Cerebellar nuclear complex (tissue), 1 donor: ENCODE measurements around the gene PDHA1.

Experiments
- DNase-seq, 2 experiments: peaks; one replicate each; lab custom pipeline; 2025; lab: John Stamatoyannopoulos, UW

The PDHA1 gene

GRCh38 chrX:19375546-19375945 lies 31.8 kb downstream of the PDHA1 start:
- no peak for DNase-seq

DNA sequence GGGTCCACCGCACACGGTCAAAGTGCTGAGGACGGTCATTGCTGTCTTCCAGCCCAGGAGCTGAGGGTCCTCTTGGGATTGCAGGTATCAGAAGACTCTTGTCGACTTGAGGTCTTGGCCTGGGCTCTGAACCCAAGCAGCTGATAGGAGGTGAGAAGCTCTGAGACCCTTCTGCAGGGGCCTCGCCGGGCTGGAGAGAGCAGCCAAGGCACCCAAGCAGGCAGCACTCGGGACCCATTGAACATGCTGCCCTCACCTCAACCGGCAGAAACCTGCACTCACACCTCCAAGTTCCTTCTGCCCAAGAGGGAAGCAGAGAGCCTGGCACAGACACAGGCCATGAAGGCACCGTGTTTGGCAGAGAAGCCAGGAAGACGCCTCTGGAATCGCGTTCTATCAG lies 34.1 kb downstream of the PDHA1 start:
- DNase-seq = no peak

DNA sequence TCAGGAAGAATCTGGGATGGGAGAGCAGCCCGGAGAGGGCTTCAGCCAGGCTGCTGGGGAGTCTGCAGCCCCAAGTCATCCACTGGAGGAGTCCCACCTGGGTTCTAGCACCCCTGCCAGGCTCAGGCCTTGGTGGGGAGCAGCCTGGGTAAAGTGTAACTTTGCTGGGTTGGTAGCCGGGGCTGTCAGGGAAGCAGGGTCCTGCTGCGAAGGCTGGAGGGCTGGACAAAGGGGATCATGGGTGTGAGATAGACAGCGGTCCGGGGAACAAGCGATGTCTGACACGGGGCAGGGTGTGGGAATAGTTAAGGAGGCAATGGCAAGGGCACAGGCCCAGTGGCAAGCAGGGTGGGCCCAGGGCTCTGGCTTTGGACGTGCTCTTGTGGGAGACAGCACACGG lies 37.6 kb downstream of the PDHA1 start:
- DNase-seq = no peak

DNA sequence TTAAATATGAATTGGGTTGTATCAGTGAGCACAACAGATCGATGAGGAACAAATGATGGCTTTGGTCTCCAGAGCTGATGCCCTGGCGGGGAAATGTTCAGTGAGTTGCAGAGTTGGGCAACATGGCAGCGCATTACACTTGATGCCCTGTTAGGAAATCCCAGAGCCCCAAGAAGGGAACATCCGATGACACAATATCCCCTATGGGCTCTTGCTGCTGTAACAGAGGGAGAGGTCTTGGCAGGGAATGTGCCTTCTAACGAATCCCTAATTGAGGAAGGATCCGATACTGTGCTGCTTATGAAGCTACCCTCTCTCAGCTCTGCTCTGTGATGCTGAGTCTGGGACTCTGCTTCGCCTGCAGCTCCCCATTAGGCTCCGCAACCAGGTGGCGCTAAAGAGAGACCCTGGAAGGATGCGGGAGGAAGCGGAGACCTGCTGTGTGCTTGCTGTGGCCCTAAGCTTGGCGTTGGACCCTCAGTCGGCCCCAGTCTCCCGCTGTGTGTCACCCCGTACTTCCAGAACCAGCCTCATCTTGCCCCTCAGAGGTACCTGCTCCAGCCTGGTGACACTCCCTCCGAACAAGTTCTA lies 38.9 kb downstream of the PDHA1 start:
- DNase-seq = no peak

DNA sequence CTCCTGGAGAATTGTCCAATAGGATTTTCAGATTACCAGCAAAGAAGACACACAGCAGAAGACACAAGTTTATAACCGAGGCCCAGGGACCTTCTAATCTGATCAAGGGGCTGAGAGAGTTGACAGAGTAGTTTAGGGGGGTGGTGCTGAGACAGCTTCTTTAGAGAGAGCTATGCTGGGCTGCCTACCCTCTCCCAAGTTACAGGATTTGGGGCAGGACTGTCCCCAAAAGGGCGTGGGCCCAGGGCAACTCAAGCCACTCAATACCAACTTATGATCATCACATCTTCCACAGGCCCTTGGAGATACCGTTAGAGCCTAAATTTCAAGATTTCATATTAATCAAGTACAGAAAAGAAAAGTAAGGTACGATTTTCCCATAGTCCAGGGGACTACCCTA lies 43.0 kb downstream of the PDHA1 start:
- no peak for DNase-seq

- DNase-seq = no peak
These were observed 44.4 kb downstream of the PDHA1 start for GRCh38 chrX:19388064-19388679.

DNA sequence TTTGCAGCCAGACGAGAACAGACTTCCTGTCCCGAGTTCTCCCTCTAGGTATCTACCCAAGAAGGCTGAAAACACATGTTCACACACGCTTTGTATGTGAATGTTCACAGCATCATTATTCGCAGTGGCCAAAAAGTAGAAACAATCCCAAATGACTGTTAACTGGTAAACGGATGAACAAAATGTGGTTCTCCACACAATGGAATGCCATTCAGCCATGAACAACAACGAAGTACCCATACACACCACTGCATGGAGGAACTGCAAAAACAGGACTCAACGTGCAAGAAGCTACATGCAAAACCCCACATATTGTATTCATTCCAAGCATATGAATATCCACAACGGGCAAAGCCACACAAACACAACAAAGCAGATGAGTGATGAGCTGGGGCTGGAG lies 45.0 kb downstream of the PDHA1 start:
- no peak for DNase-seq

DNA sequence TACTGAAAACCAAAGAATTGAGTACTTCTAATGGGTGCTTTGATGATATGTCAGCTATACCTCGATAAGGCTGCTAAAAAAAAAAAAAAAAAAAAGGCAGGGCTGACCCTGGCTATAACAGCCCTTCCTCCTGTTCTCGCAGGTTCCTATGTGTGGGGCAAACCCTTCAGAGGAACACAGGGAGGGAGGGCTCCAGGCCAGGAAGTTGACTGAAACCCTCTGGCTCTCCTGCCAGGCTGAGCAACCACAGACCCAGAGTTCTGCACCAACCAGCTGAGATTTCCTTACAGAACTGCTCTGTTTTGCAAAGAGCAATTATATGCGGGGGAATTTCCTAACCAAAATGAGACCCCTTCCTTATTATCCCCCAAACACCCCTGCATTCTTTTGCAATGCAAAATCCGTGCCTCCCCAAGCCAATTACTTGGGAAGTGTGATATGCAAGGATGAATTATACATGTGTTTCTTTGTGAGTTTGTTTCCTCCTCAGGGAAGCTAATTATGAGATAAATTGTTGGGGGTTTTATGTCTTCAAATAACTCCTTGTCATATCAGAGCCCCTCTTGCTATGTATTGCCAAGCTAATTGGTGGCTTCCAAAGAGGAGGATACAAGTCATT lies 45.6 kb downstream of the PDHA1 start:
- no peak for DNase-seq

- no peak for DNase-seq
These were observed 48.4 kb downstream of the PDHA1 start for GRCh38 chrX:19392078-19392477.

- DNase-seq = no peak
These were observed 49.0 kb downstream of the PDHA1 start for GRCh38 chrX:19392703-19393102.

DNA sequence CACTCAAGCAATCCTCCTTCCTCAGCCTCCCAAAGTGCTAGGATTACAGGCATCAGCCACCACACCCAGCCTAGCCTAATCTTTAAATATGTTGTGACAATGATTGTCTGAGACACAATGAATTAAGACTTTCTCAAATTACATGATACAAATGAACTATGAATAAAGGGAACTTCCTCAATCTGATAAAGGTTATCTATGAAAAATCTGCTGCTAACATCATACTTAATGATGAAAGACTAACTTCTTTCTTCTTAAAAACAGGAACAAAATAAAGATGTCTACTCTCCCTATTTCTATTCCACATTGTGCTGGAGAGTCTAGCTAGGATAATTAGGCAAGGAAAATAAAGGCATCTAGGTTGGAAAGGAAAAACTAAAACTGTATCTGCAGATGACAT lies 60.0 kb downstream of the PDHA1 start:
- DNase-seq = no peak

GRCh38 chrX:19410259-19410658 lies 66.5 kb downstream of the PDHA1 start:
- no peak for DNase-seq
